Keratinocyte (primary cell): Measurements from ENCODE around the gene PTK7. TPM values are rescaled to one million over a fixed set of nuclear protein-coding genes. Genes with fewer than 3 reads are reported as not detected.
A peak's percentile ranks its signal among the peaks of the same experiment; 100 is the strongest.

Experiments used
- DNase-seq: peaks from one replicate; pipeline ENCODE4 v3.0.0-alpha.2; 2011; ENCODE audit warnings: low read depth, missing footprints, low spot score
- FAIRE-seq: peaks from 2 replicates; lab custom pipeline; 2011; peaks lifted over from hg19 to GRCh38; lab: Jason Lieb, UNC
- H2AFZ ChIP-seq: 2 replicates; pipeline ENCODE4 v1.6.0; 2012; ENCODE audit warnings: low read length, control low read depth, inconsistent platforms; ENCODE audit not compliant: control insufficient read depth
- H3K27ac ChIP-seq: 2 replicates; pipeline ENCODE4 v1.5.1; 2011; ENCODE audit warnings: low read length; ENCODE audit not compliant: control insufficient read depth, insufficient read depth
- H3K27me3 ChIP-seq: 3 replicates; pipeline ENCODE4 v1.6.0; 2011; ENCODE audit warnings: low read length; ENCODE audit not compliant: control insufficient read depth, insufficient read depth; ENCODE audit errors: extremely low read depth
- H3K36me3 ChIP-seq, 2 experiments: 2 replicates in 1 of 2; 3 replicates in 1 of 2; pipeline ENCODE4 v1.5.1; 2011; ENCODE audit warnings: low read length in 2 of 2, mild to moderate bottlenecking in 1 of 2; ENCODE audit not compliant: control insufficient read depth in 2 of 2, insufficient read depth in 2 of 2; ENCODE audit errors: extremely low read depth in 1 of 2
- H3K4me1 ChIP-seq: 3 replicates; pipeline ENCODE4 v1.5.1; 2011; ENCODE audit warnings: low read length; ENCODE audit not compliant: control insufficient read depth, insufficient read depth; ENCODE audit errors: extremely low read depth
- H3K4me2 ChIP-seq: 3 replicates; pipeline ENCODE4 v1.6.0; 2011; ENCODE audit warnings: low read depth, low read length; ENCODE audit not compliant: control insufficient read depth, insufficient read depth; ENCODE audit errors: extremely low read depth
- H3K4me3 ChIP-seq, 3 experiments: fragments of 200-600 bp in 1 of 3; sonication (generic) in 1 of 3; 2 replicates in 2 of 3; 3 replicates in 1 of 3; pipeline ENCODE4 v1.5.1; 2011 to 2016; ENCODE audit warnings: low read length in 3 of 3, mild to moderate bottlenecking in 3 of 3, control low read depth in 2 of 3, inconsistent platforms in 1 of 3, low read depth in 1 of 3, mixed read lengths in 1 of 3, mixed run types in 1 of 3, moderate library complexity in 1 of 3; ENCODE audit not compliant: control insufficient read depth in 2 of 3, insufficient read depth in 2 of 3; ENCODE audit errors: extremely low read depth in 1 of 3
- H3K79me2 ChIP-seq: 2 replicates; pipeline ENCODE4 v1.6.0; 2012; ENCODE audit warnings: low read length; ENCODE audit not compliant: control insufficient read depth, insufficient read depth
- H3K9ac ChIP-seq: 3 replicates; pipeline ENCODE4 v1.6.0; 2011; ENCODE audit warnings: low read length; ENCODE audit not compliant: control insufficient read depth, insufficient read depth; ENCODE audit errors: extremely low read depth
- H3K9me1 ChIP-seq: 3 replicates; pipeline ENCODE4 v1.6.0; 2011; ENCODE audit warnings: low read length; ENCODE audit not compliant: control insufficient read depth, insufficient read depth; ENCODE audit errors: extremely low read depth
- H3K9me3 ChIP-seq: 2 replicates; pipeline ENCODE4 v1.5.1; 2012; ENCODE audit warnings: low read depth, low read length; ENCODE audit not compliant: control insufficient read depth
- H4K20me1 ChIP-seq: 3 replicates; pipeline ENCODE4 v1.6.0; 2011; ENCODE audit warnings: low read length; ENCODE audit not compliant: control insufficient read depth, insufficient read depth; ENCODE audit errors: extremely low read depth
- EZH2 ChIP-seq: IDR thresholded peaks from one replicate; pipeline ENCODE4 v1.6.1; 2012; ENCODE audit warnings: inconsistent platforms, mild to moderate bottlenecking, low read length, moderate library complexity
- dilution Hi-C: fragments of 300-500 bp; cut with MboI; formaldehyde crosslinking; loops from one replicate; pipeline ENCODE4 v1.7.0; 2020; ENCODE audit warnings: low sequenced_read_pairs; ENCODE audit not compliant: extremely low pct_ligation_motif_present
- polyA plus RNA-seq, 5 experiments: library from polyadenylated mRNA; depleted of rRNA in 3 of 5; stranded (reverse) in 3 of 5; stranded (forward) in 1 of 5; unstranded in 1 of 5; fragments of >200 nt; gene quantifications; 1 replicate in 1 of 5; 2 replicates in 3 of 5; 3 replicates in 1 of 5; pipeline versions ENCODE4 v1.2.1 to v1.2.3, GENCODE V29; 2011 to 2012; ENCODE audit warnings: missing spikeins in 2 of 5, low read depth in 1 of 5, low replicate concordance in 1 of 5
- TF ChIP-seq, protein P1 (sequence below), 3 experiments: IDR thresholded peaks in 1 of 3; conservative IDR thresholded peaks in 1 of 3; optimal IDR thresholded peaks in 1 of 3; 2 replicates in 2 of 3; 3 replicates in 1 of 3; pipeline versions ENCODE3 to v1.5.1; 2011; ENCODE audit warnings: low read length in 3 of 3, mild to moderate bottlenecking in 3 of 3, moderate library complexity in 2 of 3, control low read depth in 1 of 3, inconsistent platforms in 1 of 3; ENCODE audit not compliant: insufficient read depth in 2 of 3; ENCODE audit errors: extremely low read depth in 1 of 3

PTK7 gene
- polyA plus RNA-seq, 1 donor (not counting 4 experiments of a cell fraction or from before 2014, with no cell fraction given): 58.8 TPM

DNA sequence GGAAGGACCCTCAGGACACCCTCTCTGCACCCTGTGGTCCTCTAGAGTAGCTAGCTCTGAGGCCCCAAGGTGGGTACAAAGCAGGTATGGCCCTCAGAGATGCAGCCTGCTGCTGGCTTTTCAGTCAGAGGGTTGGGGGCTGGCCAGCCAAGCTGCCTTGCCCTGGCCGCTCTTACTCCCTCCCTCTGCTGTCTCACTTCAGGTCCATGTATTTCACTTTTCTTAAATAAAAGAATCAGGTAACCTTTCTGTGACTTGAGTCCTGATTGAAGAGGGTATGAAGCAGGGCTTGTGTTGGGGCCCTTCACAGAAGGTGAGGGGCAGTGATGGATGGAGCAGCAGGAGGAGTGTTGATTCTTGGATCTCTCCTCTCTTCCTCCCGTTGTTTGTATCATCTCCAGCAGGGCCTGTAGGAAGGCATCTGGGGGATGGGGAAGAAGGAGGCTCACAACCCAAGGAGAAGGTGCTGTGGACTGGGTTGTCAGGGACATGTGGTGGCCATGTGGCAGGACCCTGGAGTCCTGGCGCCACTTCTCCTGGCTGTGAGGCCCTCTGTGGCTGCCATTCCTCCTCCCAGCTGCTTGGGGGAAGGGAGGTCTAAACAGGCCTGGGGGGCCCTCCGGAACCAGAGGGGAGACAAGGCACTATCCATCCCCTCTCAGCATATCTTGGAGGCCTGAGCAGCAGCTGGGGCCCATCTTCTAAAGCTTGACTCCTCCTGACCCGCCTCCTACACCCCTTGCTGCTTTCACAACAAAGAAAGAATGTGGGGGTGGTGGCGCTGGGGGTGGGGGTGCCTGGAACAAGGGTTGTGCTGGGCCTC, 1.1 kb upstream of the PTK7 start:
- no peak overlapping the region for H3K27ac ChIP-seq
- no peaks in the 10 kb centered on the region for H4K20me1 ChIP-seq
- no peak overlapping the region for H3K4me3 ChIP-seq
- no peak for FAIRE-seq
- dilution Hi-C loops: no loop called here
- H3K79me2 ChIP-seq: peaks cover 37% of the 10 kb centered on the region
- H3K9ac ChIP-seq: no peak overlapping the region
- no peaks in the 10 kb centered on the region for H3K9me3 ChIP-seq
- H2AFZ ChIP-seq: no peak overlapping the region
- H3K4me2 ChIP-seq: no peak overlapping the region
- H3K36me3 ChIP-seq: peaks cover 0 to 3% of the 10 kb centered on the region in 2 experiments
- H3K27me3 ChIP-seq: no peaks in the 10 kb centered on the region
- TF ChIP-seq, protein P1, sequence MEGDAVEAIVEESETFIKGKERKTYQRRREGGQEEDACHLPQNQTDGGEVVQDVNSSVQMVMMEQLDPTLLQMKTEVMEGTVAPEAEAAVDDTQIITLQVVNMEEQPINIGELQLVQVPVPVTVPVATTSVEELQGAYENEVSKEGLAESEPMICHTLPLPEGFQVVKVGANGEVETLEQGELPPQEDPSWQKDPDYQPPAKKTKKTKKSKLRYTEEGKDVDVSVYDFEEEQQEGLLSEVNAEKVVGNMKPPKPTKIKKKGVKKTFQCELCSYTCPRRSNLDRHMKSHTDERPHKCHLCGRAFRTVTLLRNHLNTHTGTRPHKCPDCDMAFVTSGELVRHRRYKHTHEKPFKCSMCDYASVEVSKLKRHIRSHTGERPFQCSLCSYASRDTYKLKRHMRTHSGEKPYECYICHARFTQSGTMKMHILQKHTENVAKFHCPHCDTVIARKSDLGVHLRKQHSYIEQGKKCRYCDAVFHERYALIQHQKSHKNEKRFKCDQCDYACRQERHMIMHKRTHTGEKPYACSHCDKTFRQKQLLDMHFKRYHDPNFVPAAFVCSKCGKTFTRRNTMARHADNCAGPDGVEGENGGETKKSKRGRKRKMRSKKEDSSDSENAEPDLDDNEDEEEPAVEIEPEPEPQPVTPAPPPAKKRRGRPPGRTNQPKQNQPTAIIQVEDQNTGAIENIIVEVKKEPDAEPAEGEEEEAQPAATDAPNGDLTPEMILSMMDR (optimal IDR thresholded peaks at IDR 0.05 in 1 of 3, IDR thresholded peaks at IDR 0.05 in 1 of 3, conservative IDR thresholded peaks at IDR 0.05 in 1 of 3; ENCODE audit: extremely low read depth in 1 of 3, insufficient read depth in 2 of 3, low read length in 3 of 3): no peak
- TF ChIP-seq EZH2: no peak
- no peaks in the 10 kb centered on the region for H3K9me1 ChIP-seq
- no peak for DNase-seq
- H3K4me1 ChIP-seq: peaks cover 14% of the 10 kb centered on the region

DNA sequence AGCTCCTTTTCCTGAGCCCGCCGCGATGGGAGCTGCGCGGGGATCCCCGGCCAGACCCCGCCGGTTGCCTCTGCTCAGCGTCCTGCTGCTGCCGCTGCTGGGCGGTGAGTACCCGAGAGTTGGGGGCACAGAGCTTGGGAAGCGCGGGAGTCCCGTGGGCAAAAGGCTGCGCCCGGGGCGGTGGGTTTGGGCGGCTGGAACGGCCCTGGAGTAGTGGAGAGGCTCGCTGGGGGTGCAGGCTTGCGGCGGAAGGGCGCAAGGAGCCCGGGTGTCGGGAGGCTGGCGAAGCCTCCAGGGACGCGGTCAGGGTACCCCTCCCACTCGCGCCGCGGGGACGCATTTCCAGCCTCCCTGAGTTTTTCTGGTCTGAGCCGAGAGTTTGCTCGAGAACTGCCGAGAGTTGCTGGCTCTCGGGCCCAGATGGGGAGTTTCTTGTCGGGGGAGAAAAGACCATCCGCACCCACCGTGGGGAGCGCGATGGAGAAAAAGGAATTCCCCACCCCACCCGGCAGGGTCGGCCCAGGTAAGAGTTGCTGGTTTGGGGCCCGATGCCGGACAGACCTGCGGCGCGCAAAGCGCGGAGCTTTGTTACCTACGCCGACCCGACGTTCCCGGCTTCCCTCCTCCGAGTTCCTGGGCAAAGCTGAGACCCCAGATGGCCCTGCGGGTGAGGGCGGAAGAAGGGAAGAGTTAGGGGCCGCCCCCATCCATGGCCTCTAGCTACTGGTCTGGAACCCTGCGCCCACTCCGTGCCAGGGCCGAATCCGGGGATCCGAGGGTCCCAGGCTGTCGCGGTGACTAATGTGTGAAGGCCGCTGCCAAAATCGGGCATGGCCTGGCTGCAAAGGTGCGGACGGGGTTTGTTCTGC, 584 bp downstream of the PTK7 start:
- H3K27me3 ChIP-seq: no peaks in the 10 kb centered on the region
- peak overlapping the region; percentile 91 for H3K9ac ChIP-seq
- no peaks in the 10 kb centered on the region for H3K9me1 ChIP-seq
- H2AFZ ChIP-seq: peak overlapping the region; percentile 74
- no peaks in the 10 kb centered on the region for H4K20me1 ChIP-seq
- H3K4me1 ChIP-seq: peaks cover 14% of the 10 kb centered on the region
- H3K79me2 ChIP-seq: peaks cover 53% of the 10 kb centered on the region
- H3K4me2 ChIP-seq: peak overlapping the region; percentile 89
- peaks cover 0 to 6% of the 10 kb centered on the region in 2 experiments for H3K36me3 ChIP-seq
- peak overlapping the region; percentile 75 to 92 (median 80) for H3K4me3 ChIP-seq
- FAIRE-seq: no peak
- no peaks in the 10 kb centered on the region for H3K9me3 ChIP-seq
- H3K27ac ChIP-seq: peak overlapping the region; percentile 83
- dilution Hi-C loops: no loop called here
- TF ChIP-seq EZH2: no peak
- TF ChIP-seq, protein P1 (optimal IDR thresholded peaks at IDR 0.05 in 1 of 3, IDR thresholded peaks at IDR 0.05 in 1 of 3, conservative IDR thresholded peaks at IDR 0.05 in 1 of 3; ENCODE audit: extremely low read depth in 1 of 3, insufficient read depth in 2 of 3, low read length in 3 of 3): no peak
- no peak for DNase-seq
